Stomach (tissue), 4 donors: ENCODE results near the gene PRSS57.

Experiments
- POLR2A ChIP-seq, 4 donors: fragments of 450-650 bp; IDR thresholded peaks; one replicate each; pipeline ENCODE4 v1.6.1; 2016; ENCODE audit warnings: antibody characterized with exemption in 4 of 4, control low read depth in 2 of 4, mild to moderate bottlenecking in 1 of 4, moderate library complexity in 1 of 4
- POLR2AphosphoS5 ChIP-seq, 3 donors: sonication (generic); formaldehyde crosslinking; IDR thresholded peaks; one replicate each; pipeline ENCODE4 v1.6.1; 2016; ENCODE audit warnings: antibody characterized with exemption in 3 of 3
- TF ChIP-seq, protein P1 (sequence below), 7 experiments: fragments of 450-650 bp in 4 of 7; fragments of 200-600 bp in 3 of 7; sonication (generic) in 3 of 7; IDR thresholded peaks; one replicate each; pipeline ENCODE4 v1.5.1; 2016 to 2019; ENCODE audit warnings: antibody characterized with exemption in 7 of 7, control low read depth in 2 of 7, mild to moderate bottlenecking in 1 of 7

GRCh38 chr19:738509-739128 is 43.4 kb upstream of the PRSS57 start:
- no peak for TF ChIP-seq POLR2A (IDR thresholded peaks at IDR 0.05)
- TF ChIP-seq, protein P1, sequence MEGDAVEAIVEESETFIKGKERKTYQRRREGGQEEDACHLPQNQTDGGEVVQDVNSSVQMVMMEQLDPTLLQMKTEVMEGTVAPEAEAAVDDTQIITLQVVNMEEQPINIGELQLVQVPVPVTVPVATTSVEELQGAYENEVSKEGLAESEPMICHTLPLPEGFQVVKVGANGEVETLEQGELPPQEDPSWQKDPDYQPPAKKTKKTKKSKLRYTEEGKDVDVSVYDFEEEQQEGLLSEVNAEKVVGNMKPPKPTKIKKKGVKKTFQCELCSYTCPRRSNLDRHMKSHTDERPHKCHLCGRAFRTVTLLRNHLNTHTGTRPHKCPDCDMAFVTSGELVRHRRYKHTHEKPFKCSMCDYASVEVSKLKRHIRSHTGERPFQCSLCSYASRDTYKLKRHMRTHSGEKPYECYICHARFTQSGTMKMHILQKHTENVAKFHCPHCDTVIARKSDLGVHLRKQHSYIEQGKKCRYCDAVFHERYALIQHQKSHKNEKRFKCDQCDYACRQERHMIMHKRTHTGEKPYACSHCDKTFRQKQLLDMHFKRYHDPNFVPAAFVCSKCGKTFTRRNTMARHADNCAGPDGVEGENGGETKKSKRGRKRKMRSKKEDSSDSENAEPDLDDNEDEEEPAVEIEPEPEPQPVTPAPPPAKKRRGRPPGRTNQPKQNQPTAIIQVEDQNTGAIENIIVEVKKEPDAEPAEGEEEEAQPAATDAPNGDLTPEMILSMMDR (IDR thresholded peaks at IDR 0.05) = no peak
- TF ChIP-seq POLR2AphosphoS5 (IDR thresholded peaks at IDR 0.05) = no peak
